PFSK-1 (cell line): Measurements from ENCODE around the gene SLMAP.

Experiments
- POLR2AphosphoS5 ChIP-seq: IDR thresholded peaks from 2 replicates; pipeline ENCODE4 v1.6.1; 2012; ENCODE audit warnings: low read depth, mild to moderate bottlenecking, control low read depth, low read length, moderate library complexity
- SIN3A ChIP-seq: IDR thresholded peaks from 2 replicates; pipeline ENCODE4 v1.6.1; 2012; ENCODE audit warnings: mild to moderate bottlenecking, low read length, moderate library complexity, borderline replicate concordance; ENCODE audit not compliant: insufficient read depth
- TAF1 ChIP-seq: IDR thresholded peaks from 2 replicates; pipeline ENCODE4 v1.6.1; 2012; ENCODE audit warnings: low read length, control low read depth, borderline replicate concordance; ENCODE audit not compliant: insufficient read depth

DNA sequence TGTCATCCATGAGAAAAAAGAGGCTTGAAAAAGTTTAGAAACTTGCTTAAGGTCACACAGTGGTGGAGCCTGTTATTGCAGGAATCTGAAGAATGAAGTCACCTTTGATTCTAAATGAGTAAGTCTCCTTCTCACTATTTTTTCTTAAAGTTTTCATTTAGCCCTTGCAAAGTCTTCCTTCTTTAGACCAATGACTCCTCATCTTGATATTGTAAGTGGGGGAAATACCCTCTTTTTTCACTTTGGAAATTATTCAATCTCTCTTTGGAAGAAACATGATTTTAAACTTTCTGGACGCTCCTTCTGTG is 787 bp upstream of the SLMAP start:
- TF ChIP-seq SIN3A, result no peak
- no peak for TF ChIP-seq POLR2AphosphoS5
- TF ChIP-seq TAF1, result no peak
